K562 (cell line): Measurements from ENCODE around the gene MYL6B. TPM values are rescaled to one million over a fixed set of nuclear protein-coding genes. Genes with fewer than 3 reads are reported as not detected.
A peak's percentile ranks its signal among the peaks of the same experiment; 100 is the strongest.

Experiments
- ARID1B ChIP-seq: fragments of 450-650 bp; IDR thresholded peaks from 2 replicates; pipeline ENCODE4 v1.6.1; 2016; ENCODE audit warnings: antibody characterized with exemption, mild to moderate bottlenecking, inconsistent platforms
- ARID3B ChIP-seq: fragments of 250-450 bp; sonication (Bioruptor Pico); IDR thresholded peaks from 2 replicates; pipeline ENCODE4 v1.4.0; 2020; ENCODE audit warnings: borderline replicate concordance
- ARID4B ChIP-seq: sonication (generic); formaldehyde crosslinking; IDR thresholded peaks from 2 replicates; pipeline ENCODE4 v1.8.0; 2022; ENCODE audit warnings: mild to moderate bottlenecking, missing genetic modification reagents
- BRF1 ChIP-seq: IDR thresholded peaks from 3 replicates; pipeline ENCODE4 v1.6.1; 2011; ENCODE audit warnings: borderline replicate concordance, mild to moderate bottlenecking; ENCODE audit not compliant: insufficient read length; ENCODE audit errors: extremely low read depth
- BRF2 ChIP-seq: IDR thresholded peaks from 3 replicates; pipeline ENCODE4 v1.6.1; 2011; ENCODE audit warnings: borderline replicate concordance, mild to moderate bottlenecking; ENCODE audit not compliant: insufficient read length, insufficient read depth
- FOXJ3 ChIP-seq: sonication (generic); formaldehyde crosslinking; IDR thresholded peaks from 2 replicates; pipeline ENCODE4 v1.4.0; 2020; ENCODE audit warnings: mild to moderate bottlenecking, missing genetic modification reagents
- SIX5 ChIP-seq, 2 experiments: IDR thresholded peaks; 2 replicates each; pipeline ENCODE4 v1.6.1; 2011; ENCODE audit warnings: low read length in 2 of 2, borderline replicate concordance in 1 of 2, low read depth in 1 of 2, mild to moderate bottlenecking in 1 of 2, moderate library complexity in 1 of 2; ENCODE audit not compliant: insufficient read depth in 1 of 2
- UBTF ChIP-seq, 2 experiments: IDR thresholded peaks; 2 replicates each; pipeline ENCODE4 v1.6.1; 2012; ENCODE audit warnings: improper control_type of control experiment in 2 of 2, low read depth in 2 of 2, low read length in 2 of 2, borderline replicate concordance in 1 of 2
- ZKSCAN1 ChIP-seq: fragments of 150-350 bp; IDR thresholded peaks from 2 replicates; pipeline ENCODE4 v1.6.1; 2016; ENCODE audit warnings: low read depth, low read length
- ZNF280A ChIP-seq: fragments of 450-650 bp; IDR thresholded peaks from 2 replicates; pipeline ENCODE4 v1.6.1; 2018; ENCODE audit warnings: mild to moderate bottlenecking, low read depth; ENCODE audit not compliant: partially characterized antibody
- ZNF280B ChIP-seq: fragments of 250-450 bp; sonication (Bioruptor Pico); IDR thresholded peaks from 2 replicates; pipeline ENCODE4 v1.5.1; 2021; ENCODE audit warnings: mild to moderate bottlenecking
- ZNF696 ChIP-seq: fragments of 250-450 bp; sonication (Bioruptor Pico); conservative IDR thresholded peaks from 2 replicates; pipeline ENCODE4 v1.4.0; 2020; ENCODE audit warnings: mild to moderate bottlenecking, moderate library complexity
- polyA plus RNA-seq, 8 experiments: library from polyadenylated mRNA; depleted of rRNA in 4 of 8; stranded (reverse) in 5 of 8; unstranded in 3 of 8; fragments of >200 nt; fragmentation: Nextera tagmentation in 2 of 8; fragmentation: Illumina TruSeq in 1 of 8; extraction: Ambion mirVana in 2 of 8; extraction: Trizol in 1 of 8; gene quantifications; 2 replicates each; pipeline versions ENCODE4 v1.2.1 to v1.2.3, GENCODE V29; 2011 to 2014; ENCODE audit warnings: inconsistent platforms in 1 of 8, missing spikeins in 1 of 8
- total RNA-seq, 7 experiments: library from RNA; depleted of rRNA in 6 of 7; stranded (reverse); fragments of >200 nt in 6 of 7; fragmentation: Illumina TruSeq in 2 of 7; extraction: Trizol in 2 of 7; gene quantifications; 2 replicates each; pipeline versions ENCODE4 v1.2.1 to v1.2.3, GENCODE V29; 2011 to 2021; ENCODE audit warnings: low replicate concordance in 1 of 7

MYL6B gene
- total and polyA plus RNA-seq, 9 of the 15 experiments (the other 6 are each of a cell fraction or from before 2014, with no cell fraction given) = 42.8 to 77.3 (median 68.6) TPM

- peak; percentile 85 to 92 for TF ChIP-seq SIX5 (IDR thresholded peaks at IDR 0.05; ENCODE audit: borderline replicate concordance in 1 of 2, insufficient read depth in 1 of 2, low read depth in 1 of 2, low read length in 2 of 2)
- no peak for TF ChIP-seq ARID3B (CRISPR knock-in tag)
- peak; percentile 50 for TF ChIP-seq ZKSCAN1
- 0 out of 2 replicates have a peak, but pooled peaks have one; percentile 2 for TF ChIP-seq ARID1B
- TF ChIP-seq ZNF280A = no peak
- no peak for TF ChIP-seq FOXJ3
- peak; percentile 77 to 90; a peak in 2 of 4 replicates for TF ChIP-seq UBTF (IDR thresholded peaks at IDR 0.05; ENCODE audit: borderline replicate concordance in 1 of 2, low read depth in 2 of 2, low read length in 2 of 2)
- no peak for TF ChIP-seq BRF2
- TF ChIP-seq BRF1 = no peak
- TF ChIP-seq ZNF280B = no peak
- TF ChIP-seq ZNF696 (CRISPR knock-in tag) = no peak
- TF ChIP-seq ARID4B = peak; percentile 87
Measured at GRCh38 chr12:56104109-56104814, 48.1 kb upstream of the MYL6B start, which contains the start of gene PA2G4 (continued).
